Hematopoietic multipotent progenitor cell treated with erythropoietin and hydrocortisone succinate and interleukin-3 and kit ligand, for 15 days (in vitro differentiated cells): ENCODE measurements around the gene ZFAND2A.
"Not testable (repeated sequence)": the region's sequence is repeated elsewhere in the genome, so short reads cannot be mapped to it uniquely, and the experiment has no call there.

Source experiments
- DNase-seq: peaks from one replicate; pipeline ENCODE4 v3.0.0-alpha.2; 2015; ENCODE audit warnings: low spot score

The ZFAND2A gene

GRCh38 chr7:1159891-1160669 lies at the start of gene ZFAND2A:
ZFAND2A (minus strand) TSS chr7:1160196; CDS start chr7:1158212, 1,984 bp downstream.
- DNase-seq, result peak; percentile 96

GRCh38 chr7:1209097-1209496 lies 49.1 kb upstream of the ZFAND2A start:
- no peak for DNase-seq

GRCh38 chr7:1205742-1206141 lies 45.7 kb upstream of the ZFAND2A start:
- not testable (repeated sequence) for DNase-seq

- DNase-seq, result no peak
Observed at GRCh38 chr7:1204460-1205140, 44.6 kb upstream of the ZFAND2A start.

DNA sequence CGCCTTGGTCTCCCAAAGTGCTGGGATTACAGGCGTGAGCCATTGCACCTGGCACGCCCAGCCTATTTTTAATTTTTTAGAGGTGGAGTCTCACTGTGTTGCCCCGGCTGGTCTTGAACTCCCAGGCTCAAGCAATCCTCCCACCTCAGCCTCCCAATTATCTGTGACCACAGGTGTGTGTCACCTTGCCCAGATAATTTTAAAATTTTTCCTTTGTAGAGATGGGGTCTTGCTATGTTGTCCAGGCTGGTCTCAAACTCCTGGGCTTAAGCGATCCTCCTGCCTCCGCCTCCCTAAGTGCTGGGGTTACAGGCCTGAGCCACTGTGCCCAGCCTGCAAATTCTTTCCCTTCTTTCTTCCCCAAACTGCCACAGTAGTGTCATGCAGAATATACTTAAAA lies 42.9 kb upstream of the ZFAND2A start:
- DNase-seq, result not testable (repeated sequence)

GRCh38 chr7:1201916-1202315 lies 41.9 kb upstream of the ZFAND2A start:
- DNase-seq, result no peak

- no peak for DNase-seq
Observed at GRCh38 chr7:1200045-1200444, 40.0 kb upstream of the ZFAND2A start.

DNA sequence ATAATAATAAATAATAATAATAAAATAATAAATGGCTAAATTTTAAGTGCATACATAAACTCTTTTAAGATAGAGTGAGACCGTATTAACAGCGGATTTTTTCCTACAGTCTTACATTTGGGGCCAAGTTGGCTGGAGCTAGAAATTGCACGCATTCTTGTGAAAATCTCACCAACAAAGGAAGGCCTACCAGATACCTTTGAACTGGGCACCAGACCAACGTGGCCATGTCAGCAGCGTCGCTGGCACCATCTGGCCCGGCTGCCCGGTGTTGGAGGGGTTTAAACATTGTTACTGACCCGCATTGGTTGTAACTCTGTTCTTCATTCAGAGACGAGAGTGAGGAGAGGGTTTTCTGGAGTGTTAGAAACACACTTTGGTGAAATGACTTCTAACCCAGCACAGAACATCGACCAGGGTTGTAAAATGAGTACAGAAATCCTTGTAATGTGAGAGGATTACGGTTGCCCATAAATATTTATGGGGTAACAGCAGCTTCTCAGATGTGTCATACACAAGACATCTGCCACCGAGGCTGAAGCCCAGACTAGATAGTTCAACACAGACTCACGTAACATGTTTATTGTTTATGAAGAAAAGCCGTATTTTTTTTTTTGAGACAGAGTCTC lies 38.1 kb upstream of the ZFAND2A start:
- DNase-seq, result no peak

GRCh38 chr7:1196950-1197349 lies 37.0 kb upstream of the ZFAND2A start:
- no peak for DNase-seq

GRCh38 chr7:1196441-1196840 lies 36.4 kb upstream of the ZFAND2A start:
- not testable (repeated sequence) for DNase-seq

- DNase-seq, result no peak
Observed at GRCh38 chr7:1193593-1194424, 33.8 kb upstream of the ZFAND2A start.

DNA sequence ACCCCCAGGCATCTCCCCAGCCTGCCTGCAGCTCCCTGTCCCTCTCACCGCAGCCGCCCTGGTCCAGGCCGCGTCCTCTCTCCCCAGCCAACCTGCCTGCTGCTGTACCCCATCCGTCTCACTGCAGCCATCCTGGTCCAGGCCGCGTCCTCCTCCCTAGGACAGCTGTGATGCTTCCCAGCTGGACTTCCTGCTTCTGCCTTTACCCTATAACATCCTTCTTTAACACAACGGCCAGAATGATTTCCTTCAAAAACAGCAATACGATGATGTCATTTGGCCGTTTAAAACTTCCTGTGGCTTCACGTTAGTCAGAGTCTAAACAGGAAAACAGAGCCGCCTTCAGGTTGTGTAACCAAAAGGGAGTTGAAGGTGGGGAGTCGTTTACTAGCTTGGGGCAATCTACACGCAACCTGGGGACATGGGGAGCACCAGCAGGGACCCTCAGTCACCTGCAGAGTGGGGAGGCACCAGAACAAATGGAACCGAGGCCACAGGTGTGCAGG lies 32.2 kb upstream of the ZFAND2A start:
- DNase-seq, result no peak

DNA sequence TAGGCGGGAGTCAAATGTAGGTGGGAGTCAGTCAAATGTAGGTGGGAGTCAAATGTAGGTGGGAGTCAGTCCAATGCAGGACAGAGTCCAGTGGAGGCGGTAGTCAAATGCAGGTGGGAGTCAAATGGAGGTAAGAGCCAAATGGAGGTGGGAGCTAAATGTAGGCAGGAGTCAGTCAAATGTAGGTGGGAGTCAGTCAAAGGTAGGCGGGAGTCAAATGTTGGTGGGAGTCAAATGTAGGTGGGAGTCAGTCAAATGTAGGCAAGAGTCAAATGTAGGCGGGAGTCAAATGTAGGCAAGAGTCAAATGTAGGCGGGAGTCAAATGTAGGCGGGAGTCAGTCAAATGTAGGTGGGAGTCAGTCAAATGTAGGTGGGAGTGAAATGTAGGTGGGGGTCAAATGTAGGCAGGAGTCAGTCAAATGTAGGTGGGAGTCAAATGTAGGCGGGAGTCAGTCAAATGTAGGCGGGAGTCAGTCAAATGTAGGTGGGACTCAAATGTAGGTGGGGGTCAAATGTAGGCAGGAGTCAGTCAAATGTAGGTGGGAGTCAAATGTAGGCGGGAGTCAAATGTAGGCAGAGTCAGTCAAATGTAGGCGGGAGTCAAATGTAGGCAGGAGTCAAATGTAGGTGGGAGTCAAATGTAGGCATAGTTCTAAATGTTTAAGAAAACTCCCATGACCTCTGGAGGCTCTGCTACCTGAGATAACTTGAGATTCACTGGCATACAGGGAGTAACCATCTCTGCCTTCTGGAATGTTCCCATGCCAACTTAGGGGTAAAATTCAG lies 30.2 kb upstream of the ZFAND2A start:
- no peak for DNase-seq

DNA sequence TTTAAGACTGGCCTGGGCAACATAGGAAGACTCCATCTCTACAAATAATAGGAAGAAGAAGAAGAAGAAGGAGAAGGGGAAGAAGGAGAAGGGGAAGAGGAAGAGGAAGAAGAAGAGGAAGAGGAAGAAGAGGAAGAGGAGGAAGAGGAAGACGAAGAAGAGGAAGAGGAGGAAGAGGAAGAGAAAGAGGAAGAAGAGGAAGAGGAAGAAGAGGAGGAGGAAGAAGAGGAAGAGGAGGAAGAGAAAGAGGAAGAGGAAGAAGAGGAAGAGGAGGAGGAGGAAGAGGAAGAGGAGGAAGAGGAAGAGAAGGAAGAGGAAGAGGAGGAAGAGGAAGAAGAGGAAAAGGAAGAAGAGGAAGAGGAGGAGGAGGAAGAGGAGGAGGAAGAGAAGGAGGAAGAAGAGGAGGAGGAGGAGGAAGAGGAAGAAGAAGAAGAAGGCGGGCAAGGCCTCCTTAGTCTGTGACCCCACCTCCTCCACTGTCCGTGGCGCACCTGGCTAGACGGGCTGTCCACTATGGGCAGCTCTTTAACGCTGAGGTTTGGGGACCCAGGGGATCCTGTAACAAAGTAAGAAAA lies 28.8 kb upstream of the ZFAND2A start:
- no peak for DNase-seq

DNA sequence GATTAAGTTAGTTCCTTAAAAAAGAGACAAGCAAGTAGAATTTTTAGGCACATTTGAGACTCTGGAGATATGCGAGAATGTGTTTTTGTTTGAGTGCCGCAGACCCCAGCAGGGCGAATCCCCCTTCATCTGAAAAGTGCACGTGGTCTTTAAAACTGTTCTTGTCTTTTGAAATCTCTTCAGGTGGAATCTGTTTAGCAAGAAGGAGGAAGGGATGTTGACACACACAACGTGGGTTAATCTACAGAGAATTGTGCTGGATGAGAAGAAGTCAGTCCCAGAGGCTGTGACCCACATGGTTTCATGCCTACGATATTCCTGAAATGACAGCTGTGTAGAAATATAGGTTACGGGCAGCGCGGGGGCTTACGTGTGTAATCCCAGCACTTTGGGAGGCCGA lies 27.1 kb upstream of the ZFAND2A start:
- DNase-seq, result no peak

DNA sequence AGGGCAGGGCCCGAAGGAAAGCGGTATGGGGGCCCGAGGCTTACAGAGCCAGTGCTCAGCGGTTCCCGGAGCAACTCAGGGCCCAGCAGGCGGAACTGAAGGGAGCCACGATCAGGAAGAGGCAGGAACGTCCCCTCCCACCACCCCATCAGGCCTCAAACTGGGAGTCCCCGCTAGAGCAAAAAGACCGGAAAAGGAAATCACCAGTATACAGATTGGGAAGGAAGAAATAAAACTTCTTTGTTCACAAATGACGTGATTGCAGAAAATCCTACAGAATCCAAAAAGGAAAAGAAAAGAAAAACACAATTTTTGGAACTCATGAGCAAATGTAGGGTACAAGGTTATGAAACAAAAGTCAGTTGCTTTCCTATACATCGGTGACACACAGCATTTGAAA lies 21.6 kb upstream of the ZFAND2A start:
- no peak for DNase-seq

DNA sequence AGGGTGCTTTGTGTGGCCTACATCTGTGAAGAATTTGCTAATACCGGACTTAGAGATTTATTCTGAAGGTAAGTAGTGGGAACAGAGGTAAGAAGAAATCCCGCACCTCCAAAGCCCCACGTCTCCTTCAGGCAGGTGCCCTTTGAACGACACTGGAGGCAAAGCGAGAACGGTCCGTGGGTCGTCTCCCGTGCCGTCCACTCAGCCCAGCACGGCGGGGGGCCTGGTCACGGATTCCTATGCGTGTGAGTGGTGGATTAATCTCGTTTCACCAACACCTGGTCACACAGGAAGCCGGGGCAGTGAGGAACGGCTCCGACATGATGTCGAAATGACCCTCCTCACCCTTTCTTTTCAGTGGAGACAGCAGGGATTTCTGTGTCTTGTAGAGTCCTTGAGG lies 21.0 kb upstream of the ZFAND2A start:
- no peak for DNase-seq

GRCh38 chr7:1176891-1177373 lies 16.9 kb upstream of the ZFAND2A start:
- DNase-seq, result peak; percentile 74

DNA sequence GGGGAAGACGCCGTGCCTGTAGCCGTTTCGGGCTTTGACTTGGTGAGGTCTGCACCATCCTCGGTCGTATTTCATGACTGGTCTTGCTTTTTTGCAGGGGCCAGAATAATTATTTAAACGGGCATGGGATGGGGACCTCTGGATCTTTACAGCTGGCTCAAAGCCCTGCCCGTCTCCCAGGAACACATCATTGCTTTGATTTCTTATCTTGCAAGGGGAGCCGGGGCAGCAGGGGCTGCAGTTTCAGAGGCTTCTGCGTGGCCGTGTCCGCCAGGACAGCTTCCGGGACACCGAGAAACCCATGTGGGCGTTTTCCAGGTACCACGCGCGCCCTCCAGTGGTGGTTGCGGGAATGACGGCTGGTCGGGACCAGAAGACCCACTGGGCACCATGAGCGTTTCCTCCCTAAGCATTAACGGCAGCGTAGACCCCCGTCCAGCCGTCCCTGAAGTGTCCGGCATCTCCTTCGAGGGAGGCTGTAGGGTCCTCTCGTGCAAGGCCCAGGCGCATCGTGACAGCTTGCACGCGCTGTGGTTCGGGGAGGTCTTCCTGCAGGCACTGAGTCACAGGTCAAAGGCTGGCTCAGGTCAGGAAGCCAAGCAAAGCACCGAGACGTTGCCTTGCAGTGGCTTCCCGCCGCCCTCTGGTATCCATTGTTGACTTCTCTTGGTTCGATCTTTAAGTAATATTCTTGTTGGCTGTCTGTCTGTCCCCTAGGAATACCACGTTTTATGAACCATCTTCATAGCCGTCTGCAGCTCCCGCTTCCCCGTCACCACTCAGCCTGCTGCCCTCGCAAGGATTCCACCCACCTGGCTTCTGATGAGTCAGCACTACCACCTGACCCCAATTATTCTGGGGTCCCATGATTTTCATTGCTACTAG lies 16.2 kb upstream of the ZFAND2A start:
- peak; percentile 82 for DNase-seq

GRCh38 chr7:1175597-1175966 lies 15.6 kb upstream of the ZFAND2A start:
- no peak for DNase-seq
